Spinal cord (tissue), 10 donors: ENCODE data around the gene IRF2. TPM values are rescaled to one million over a fixed set of nuclear protein-coding genes. Genes with fewer than 3 reads are reported as not detected.

ENCODE experiments used
- DNase-seq, 6 donors: peaks; one replicate each; pipeline versions ENCODE4 v3.0.0 to v3.0.0-alpha.2; 2013 to 2015; ENCODE audit warnings: low spot score in 6 of 6, low read depth in 4 of 6
- H3K27ac ChIP-seq: one replicate; pipeline ENCODE4 v1.5.1; 2013; ENCODE audit warnings: low read depth, low read length, control low read depth
- H3K27me3 ChIP-seq: one replicate; pipeline ENCODE4 v1.6.1; 2013; ENCODE audit warnings: low read length; ENCODE audit not compliant: control insufficient read depth, insufficient read depth
- H3K36me3 ChIP-seq: one replicate; pipeline ENCODE4 v1.6.1; 2013; ENCODE audit warnings: low read length; ENCODE audit not compliant: control insufficient read depth, insufficient read depth
- H3K4me1 ChIP-seq: one replicate; pipeline ENCODE4 v1.6.1; 2013; ENCODE audit warnings: low read length; ENCODE audit not compliant: control insufficient read depth, insufficient read depth
- H3K4me3 ChIP-seq: one replicate; pipeline ENCODE4 v1.5.1; 2013; ENCODE audit warnings: low read depth, low read length, control low read depth
- H3K9me3 ChIP-seq: one replicate; pipeline ENCODE4 v1.6.1; 2013; ENCODE audit warnings: low read length; ENCODE audit not compliant: control insufficient read depth, insufficient read depth
- WGBS: methylation state at CpG from one replicate; pipeline ENCODE4 v1.1.5; 2013; ENCODE audit warnings: missing lambda C conversion rate; ENCODE audit not compliant: insufficient coverage; 5-methylcytosine and 5-hydroxymethylcytosine counted together
- polyA plus RNA-seq, 2 donors: library from polyadenylated mRNA; unstranded; fragments of 120-200 nt; gene quantifications; one replicate each; pipeline ENCODE4 v1.2.1, GENCODE V29; 2013; ENCODE audit not compliant: insufficient read length in 2 of 2
- total RNA-seq, 2 donors: library from RNA; depleted of rRNA in 1 of 2; stranded (reverse); fragments of 120-200 nt in 1 of 2; fragments of >200 nt in 1 of 2; gene quantifications; one replicate each; pipeline versions ENCODE4 v1.2.3 to v1.2.4, GENCODE V29; 2013 to 2014
- donor health status: healthy.

Gene IRF2
- total and polyA plus RNA-seq, 4 donors = 19.6 to 33.7 (median 24.6) TPM

- H3K4me1 ChIP-seq = peaks cover 8% of the 10 kb centered on the region
- no peak overlapping the region for H3K27ac ChIP-seq
- DNase-seq = no peak
- H3K27me3 ChIP-seq = no peaks in the 10 kb centered on the region
- peaks cover 24% of the 10 kb centered on the region for H3K36me3 ChIP-seq
- no peak overlapping the region for H3K4me3 ChIP-seq
- peaks cover 2% of the 10 kb centered on the region for H3K9me3 ChIP-seq
- 65% methylated on average over 17 of the region's 17 CpGs for WGBS
Measured at GRCh38 chr4:184424993-184425758, 49.2 kb downstream of the IRF2 start.

GRCh38 chr4:184424279-184424678, 50.1 kb downstream of the IRF2 start:
- Histone ChIP-seq H3K27me3 (no peaks in the 10 kb centered on the region), H3K9me3 (peaks cover 2% of the 10 kb centered on the region), H3K36me3 (peaks cover 24% of the 10 kb centered on the region), H3K27ac (no peak overlapping the region), H3K4me1 (peaks cover 5% of the 10 kb centered on the region), H3K4me3 (no peak overlapping the region)
- 79% methylated on average over 3 of the region's 3 CpGs for WGBS
- no peak for DNase-seq

GRCh38 chr4:184423003-184423686, 51.2 kb downstream of the IRF2 start:
- Histone ChIP-seq H3K27ac (no peak overlapping the region), H3K9me3 (peaks cover 2% of the 10 kb centered on the region), H3K27me3 (no peaks in the 10 kb centered on the region), H3K4me1 (peaks cover 5% of the 10 kb centered on the region), H3K36me3 (peaks cover 14% of the 10 kb centered on the region), H3K4me3 (no peak overlapping the region)
- no peak for DNase-seq
- WGBS = 97% methylated on average over 11 of the region's 13 CpGs

GRCh38 chr4:184422378-184422777, 52.0 kb downstream of the IRF2 start:
- Histone ChIP-seq H3K4me3 (no peak overlapping the region), H3K9me3 (peaks cover 2% of the 10 kb centered on the region), H3K27ac (no peak overlapping the region), H3K36me3 (peaks cover 14% of the 10 kb centered on the region), H3K4me1 (peaks cover 8% of the 10 kb centered on the region), H3K27me3 (no peaks in the 10 kb centered on the region)
- DNase-seq = no peak
- WGBS = 40% methylated on average over 1 of the region's 3 CpGs

- Histone ChIP-seq H3K4me3 (no peak overlapping the region), H3K27ac (no peak overlapping the region), H3K4me1 (peaks cover 8% of the 10 kb centered on the region), H3K9me3 (peaks cover 2% of the 10 kb centered on the region), H3K27me3 (no peaks in the 10 kb centered on the region), H3K36me3 (peaks cover 15% of the 10 kb centered on the region)
- 96% methylated on average over 8 of the region's 11 CpGs for WGBS
- DNase-seq = no peak
Measured at GRCh38 chr4:184421533-184422155, 52.7 kb downstream of the IRF2 start.

GRCh38 chr4:184420881-184421416, 53.4 kb downstream of the IRF2 start:
- DNase-seq = no peak
- H3K4me3 ChIP-seq = no peak overlapping the region
- WGBS = no CpG with 5 or more reads among the region's 5 CpGs
- peaks cover 15% of the 10 kb centered on the region for H3K36me3 ChIP-seq
- no peak overlapping the region for H3K27ac ChIP-seq
- no peaks in the 10 kb centered on the region for H3K27me3 ChIP-seq
- H3K4me1 ChIP-seq = peaks cover 8% of the 10 kb centered on the region
- H3K9me3 ChIP-seq = peaks cover 2% of the 10 kb centered on the region

- Histone ChIP-seq H3K27ac (no peak overlapping the region), H3K27me3 (no peaks in the 10 kb centered on the region), H3K9me3 (peaks cover 2% of the 10 kb centered on the region), H3K4me3 (no peak overlapping the region), H3K4me1 (peaks cover 6% of the 10 kb centered on the region), H3K36me3 (peaks cover 13% of the 10 kb centered on the region)
- DNase-seq = no peak
- 88% methylated on average over 2 of the region's 5 CpGs for WGBS
Measured at GRCh38 chr4:184420402-184420801, 53.9 kb downstream of the IRF2 start.

- DNase-seq = no peak
- WGBS = no CpG with 5 or more reads among the region's 7 CpGs
- Histone ChIP-seq H3K27ac (no peak overlapping the region), H3K27me3 (no peaks in the 10 kb centered on the region), H3K36me3 (peaks cover 10% of the 10 kb centered on the region), H3K4me3 (no peak overlapping the region), H3K9me3 (peaks cover 2% of the 10 kb centered on the region), H3K4me1 (peaks cover 3% of the 10 kb centered on the region)
Measured at GRCh38 chr4:184419976-184420375, 54.4 kb downstream of the IRF2 start.

GRCh38 chr4:184417802-184418511, 56.4 kb downstream of the IRF2 start:
- no peak overlapping the region for H3K4me3 ChIP-seq
- no peak for DNase-seq
- H3K27ac ChIP-seq = no peak overlapping the region
- H3K27me3 ChIP-seq = no peaks in the 10 kb centered on the region
- H3K9me3 ChIP-seq = peaks cover 2% of the 10 kb centered on the region
- WGBS = 54% methylated on average over 3 of the region's 8 CpGs
- peaks cover 10% of the 10 kb centered on the region for H3K36me3 ChIP-seq
- H3K4me1 ChIP-seq = peaks cover 6% of the 10 kb centered on the region
